DND-41 (cell line): Measurements from ENCODE around the gene METTL25.

Source experiments
- EZH2 ChIP-seq: IDR thresholded peaks from 3 replicates; pipeline ENCODE4 v1.6.1; 2012; ENCODE audit warnings: borderline replicate concordance, low read depth, mild to moderate bottlenecking, moderate library complexity, low read length, inconsistent platforms; ENCODE audit not compliant: severe bottlenecking
- TF ChIP-seq, protein P1 (sequence below): IDR thresholded peaks from 2 replicates; pipeline ENCODE4 v1.5.1; 2012; ENCODE audit warnings: borderline replicate concordance, low read length, moderate library complexity, mild to moderate bottlenecking; ENCODE audit not compliant: poor library complexity, severe bottlenecking; ENCODE audit errors: extremely low read depth

DNA sequence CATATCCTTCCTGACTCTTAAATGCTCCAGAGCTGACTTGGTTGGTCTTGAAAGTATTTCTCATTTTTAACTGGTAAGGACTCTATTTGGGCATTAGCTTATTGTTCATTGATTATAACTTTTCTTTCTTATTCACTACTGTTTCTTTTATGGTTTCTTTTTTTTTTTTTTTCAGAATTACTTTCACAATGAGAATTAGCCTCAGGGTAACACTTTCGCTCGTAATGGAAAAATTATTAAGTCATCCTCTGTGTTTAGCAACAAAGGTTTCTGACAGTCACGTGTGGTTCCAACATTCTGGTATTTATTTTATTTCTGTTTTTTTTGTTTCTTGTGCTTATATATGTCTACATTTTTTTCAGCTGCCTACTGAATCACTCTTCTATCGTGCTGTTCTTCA, 80.0 kb downstream of the METTL25 start:
- TF ChIP-seq, protein P1, sequence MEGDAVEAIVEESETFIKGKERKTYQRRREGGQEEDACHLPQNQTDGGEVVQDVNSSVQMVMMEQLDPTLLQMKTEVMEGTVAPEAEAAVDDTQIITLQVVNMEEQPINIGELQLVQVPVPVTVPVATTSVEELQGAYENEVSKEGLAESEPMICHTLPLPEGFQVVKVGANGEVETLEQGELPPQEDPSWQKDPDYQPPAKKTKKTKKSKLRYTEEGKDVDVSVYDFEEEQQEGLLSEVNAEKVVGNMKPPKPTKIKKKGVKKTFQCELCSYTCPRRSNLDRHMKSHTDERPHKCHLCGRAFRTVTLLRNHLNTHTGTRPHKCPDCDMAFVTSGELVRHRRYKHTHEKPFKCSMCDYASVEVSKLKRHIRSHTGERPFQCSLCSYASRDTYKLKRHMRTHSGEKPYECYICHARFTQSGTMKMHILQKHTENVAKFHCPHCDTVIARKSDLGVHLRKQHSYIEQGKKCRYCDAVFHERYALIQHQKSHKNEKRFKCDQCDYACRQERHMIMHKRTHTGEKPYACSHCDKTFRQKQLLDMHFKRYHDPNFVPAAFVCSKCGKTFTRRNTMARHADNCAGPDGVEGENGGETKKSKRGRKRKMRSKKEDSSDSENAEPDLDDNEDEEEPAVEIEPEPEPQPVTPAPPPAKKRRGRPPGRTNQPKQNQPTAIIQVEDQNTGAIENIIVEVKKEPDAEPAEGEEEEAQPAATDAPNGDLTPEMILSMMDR: no peak
- no peak for TF ChIP-seq EZH2
